ENCODE measurements around the gene DAP.
"Not testable (repeated sequence)": the region's sequence is repeated elsewhere in the genome, so short reads cannot be mapped to it uniquely, and the experiment has no call there.

The DAP gene

DNA sequence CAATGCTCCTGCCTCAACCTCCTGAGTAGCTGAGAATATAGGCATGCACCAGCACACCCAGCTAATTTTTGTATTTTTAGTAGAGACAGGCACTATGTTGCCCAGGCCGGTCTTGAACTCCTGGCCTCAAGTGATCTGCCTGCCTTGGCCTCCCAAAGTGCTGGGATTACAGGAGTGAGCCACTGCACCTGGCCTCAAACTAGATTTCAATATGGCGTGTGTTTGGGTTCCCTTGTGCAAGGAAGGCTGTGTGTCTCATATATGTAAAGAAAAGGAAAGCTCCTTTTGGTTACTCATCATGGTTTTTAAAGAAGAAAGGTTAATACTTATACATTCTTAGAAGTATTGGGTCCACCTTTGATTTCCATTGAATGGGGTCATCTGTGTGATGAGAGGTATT is 126.5 kb downstream of the DAP start:
- Histone ChIP-seq H3K27ac (ENCODE audit: low read depth, low read length) (no peak overlapping the region), H3K4me3 (ENCODE audit: low read length) (no peak overlapping the region), H3K27me3 (ENCODE audit: insufficient read depth, low read length) (no peaks in the 10 kb centered on the region), H3K9me3 (ENCODE audit: insufficient read depth, low read depth, low read length) (no peaks in the 10 kb centered on the region), H3K36me3 (ENCODE audit: insufficient read depth, low read length) (no peaks in the 10 kb centered on the region), H3K4me1 (ENCODE audit: insufficient read depth, low read length) (peaks cover 44% of the 10 kb centered on the region), H3K9ac (ENCODE audit: low read depth, low read length) (no peak overlapping the region)
- WGBS, result 93% methylated on average over 2 of the region's 2 CpGs

DNA sequence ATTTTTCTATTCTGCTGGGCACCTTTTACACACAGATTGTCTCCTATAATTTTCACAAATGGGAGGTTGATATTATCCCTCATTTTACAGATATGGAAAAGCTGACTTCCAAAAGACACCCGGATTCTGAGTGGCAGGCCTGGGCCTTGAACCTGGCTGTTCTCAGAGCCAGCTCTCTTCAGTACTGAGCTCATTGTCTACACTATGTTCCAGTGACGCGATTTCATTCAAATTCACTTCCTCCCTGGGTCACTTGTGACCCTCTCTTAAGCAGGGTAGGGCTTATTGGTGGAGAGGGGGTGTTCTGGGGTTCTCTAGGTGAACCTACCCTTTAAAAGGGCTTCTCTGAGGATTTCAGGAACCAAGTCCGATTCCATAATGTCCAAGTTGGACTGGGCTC is 127.0 kb downstream of the DAP start:
- Histone ChIP-seq H3K9me3 (ENCODE audit: insufficient read depth, low read depth, low read length) (no peaks in the 10 kb centered on the region), H3K9ac (ENCODE audit: low read depth, low read length) (no peak overlapping the region), H3K27me3 (ENCODE audit: insufficient read depth, low read length) (no peaks in the 10 kb centered on the region), H3K4me1 (ENCODE audit: insufficient read depth, low read length) (peaks cover 44% of the 10 kb centered on the region), H3K4me3 (ENCODE audit: low read length) (no peak overlapping the region), H3K27ac (ENCODE audit: low read depth, low read length) (no peak overlapping the region), H3K36me3 (ENCODE audit: insufficient read depth, low read length) (no peaks in the 10 kb centered on the region)
- WGBS, result 87% methylated on average over 4 of the region's 4 CpGs

DNA sequence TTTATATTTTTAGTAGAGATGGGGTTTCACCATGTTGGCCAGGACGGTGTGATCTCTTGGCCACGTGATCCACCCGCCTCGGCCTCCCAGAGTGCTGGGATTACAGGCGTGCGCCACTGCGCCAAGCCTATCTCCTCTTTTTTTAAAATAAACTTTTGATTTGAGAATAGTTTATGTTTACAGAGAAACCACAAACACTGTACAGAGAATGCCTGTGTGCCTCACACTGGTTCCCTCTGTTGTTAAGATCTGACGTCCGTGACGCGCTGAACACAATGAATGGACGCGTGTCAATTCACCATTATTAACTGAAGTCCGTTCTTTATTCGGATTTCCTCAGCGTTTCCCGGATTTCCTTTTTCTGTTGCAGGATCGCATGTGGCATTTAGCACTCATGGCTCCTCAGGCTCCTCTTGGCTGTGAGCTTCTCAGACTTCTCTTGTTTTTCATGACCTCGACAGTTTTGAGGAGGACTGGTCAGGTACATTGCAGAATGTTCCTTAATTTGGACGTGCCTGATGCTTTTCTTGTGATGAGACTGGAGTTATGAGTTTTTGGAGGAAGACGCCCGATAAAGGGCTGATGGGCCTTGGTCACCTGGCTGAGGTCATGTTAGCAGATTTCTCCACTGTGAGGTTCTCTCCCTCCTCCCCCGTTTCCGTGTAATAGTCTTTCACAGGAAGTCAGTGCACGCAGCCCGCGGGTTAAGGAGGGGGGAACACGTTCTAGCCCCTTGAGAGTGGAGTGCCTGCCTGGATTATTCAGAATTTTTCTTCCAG is 127.6 kb downstream of the DAP start:
- Histone ChIP-seq H3K4me1 (ENCODE audit: insufficient read depth, low read length) (peaks cover 44% of the 10 kb centered on the region), H3K27ac (ENCODE audit: low read depth, low read length) (no peak overlapping the region)

DNA sequence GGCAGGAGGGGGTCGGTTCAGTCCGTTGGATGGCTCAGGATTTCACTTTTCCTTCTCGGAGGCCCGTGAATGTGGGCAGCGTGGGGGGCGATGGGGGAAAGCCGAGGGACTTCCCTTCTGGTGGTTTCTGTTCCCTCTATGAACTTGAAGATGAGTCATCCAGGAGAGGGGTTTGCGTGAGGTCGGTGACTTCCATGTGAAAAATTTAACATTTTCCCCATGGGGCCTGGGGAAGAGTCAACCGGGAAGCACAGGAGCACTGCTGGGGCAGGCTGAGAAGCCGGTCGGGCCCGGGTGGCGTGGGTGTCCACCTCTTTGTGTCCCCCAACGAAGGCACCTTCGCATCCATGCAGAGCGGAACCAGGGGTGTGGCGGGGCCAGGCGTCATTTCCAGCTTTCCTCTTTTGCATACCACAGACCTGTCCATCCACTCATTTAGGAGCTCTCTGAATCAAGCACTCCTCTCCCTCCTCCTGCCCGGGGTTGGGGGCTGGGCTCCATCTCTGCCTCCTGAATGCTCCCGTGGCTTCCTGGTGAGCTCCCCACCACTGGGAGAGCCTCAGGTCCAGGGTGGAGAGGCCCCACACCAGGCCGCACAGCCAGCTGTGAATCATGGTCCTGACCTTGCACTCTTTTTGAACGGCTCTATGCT is 128.8 kb downstream of the DAP start:
- no peak overlapping the region; the same call in 1 of the 2 replicates for H3K27ac ChIP-seq (ENCODE audit: low read depth, low read length)
- no peak overlapping the region for H3K9ac ChIP-seq (ENCODE audit: low read depth, low read length)
- no peaks in the 10 kb centered on the region for H3K27me3 ChIP-seq (ENCODE audit: insufficient read depth, low read length)
- no peaks in the 10 kb centered on the region for H3K9me3 ChIP-seq (ENCODE audit: insufficient read depth, low read depth, low read length)
- peaks cover 40% of the 10 kb centered on the region for H3K4me1 ChIP-seq (ENCODE audit: insufficient read depth, low read length)
- H3K36me3 ChIP-seq (ENCODE audit: insufficient read depth, low read length), result no peaks in the 10 kb centered on the region
- H3K4me3 ChIP-seq (ENCODE audit: low read length), result no peak overlapping the region
- WGBS, result 62% methylated on average over 22 of the region's 23 CpGs

More for the DNA sequence above, 127.6 kb downstream of the DAP start:
- no peaks in the 10 kb centered on the region for H3K9me3 ChIP-seq (ENCODE audit: insufficient read depth, low read depth, low read length)
- H3K9ac ChIP-seq (ENCODE audit: low read depth, low read length), result no peak overlapping the region
- no peak overlapping the region for H3K4me3 ChIP-seq (ENCODE audit: low read length)
- no peaks in the 10 kb centered on the region for H3K36me3 ChIP-seq (ENCODE audit: insufficient read depth, low read length)
- WGBS, result 91% methylated on average over 25 of the region's 28 CpGs
- no peaks in the 10 kb centered on the region for H3K27me3 ChIP-seq (ENCODE audit: insufficient read depth, low read length)

DNA sequence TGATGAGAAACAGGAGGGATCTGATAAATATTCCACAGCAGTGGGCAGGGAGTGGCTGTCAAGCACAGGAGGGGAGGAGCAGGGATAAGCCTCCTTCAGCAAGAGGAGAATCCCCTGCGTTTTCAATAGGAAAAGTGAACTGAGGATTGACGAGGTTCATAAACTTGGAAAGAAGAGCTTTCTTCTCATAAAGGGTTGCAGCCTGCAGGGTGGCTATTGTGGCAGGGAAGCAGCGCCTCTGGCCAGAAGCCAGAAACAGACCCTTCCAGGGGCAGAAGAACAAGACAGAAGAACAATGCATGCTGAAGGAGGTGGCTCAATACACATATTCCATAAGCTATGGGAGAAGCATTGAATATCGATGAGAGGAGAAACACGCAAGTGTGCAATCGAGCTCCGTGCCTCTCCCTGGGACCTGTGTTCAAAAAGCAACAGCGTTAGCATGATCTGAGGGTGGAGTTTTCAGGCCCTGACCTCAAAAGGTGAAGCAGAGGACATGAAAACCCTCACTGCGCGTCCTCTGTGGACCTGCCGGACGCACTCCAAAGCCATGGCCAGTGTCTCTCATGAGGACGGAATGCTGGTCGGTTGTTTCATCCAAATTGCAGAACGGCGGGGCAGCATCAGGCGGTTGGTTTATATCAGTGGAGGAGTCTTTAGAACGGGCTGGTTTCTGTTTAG is 129.6 kb downstream of the DAP start:
- Histone ChIP-seq H3K4me3 (ENCODE audit: low read length) (no peak overlapping the region), H3K9me3 (ENCODE audit: insufficient read depth, low read depth, low read length) (no peaks in the 10 kb centered on the region), H3K4me1 (ENCODE audit: insufficient read depth, low read length) (peaks cover 38% of the 10 kb centered on the region), H3K36me3 (ENCODE audit: insufficient read depth, low read length) (no peaks in the 10 kb centered on the region), H3K27ac (ENCODE audit: low read depth, low read length) (no peak overlapping the region), H3K27me3 (ENCODE audit: insufficient read depth, low read length) (no peaks in the 10 kb centered on the region), H3K9ac (ENCODE audit: low read depth, low read length) (no peak overlapping the region)
- 83% methylated on average over 18 of the region's 18 CpGs for WGBS

DNA sequence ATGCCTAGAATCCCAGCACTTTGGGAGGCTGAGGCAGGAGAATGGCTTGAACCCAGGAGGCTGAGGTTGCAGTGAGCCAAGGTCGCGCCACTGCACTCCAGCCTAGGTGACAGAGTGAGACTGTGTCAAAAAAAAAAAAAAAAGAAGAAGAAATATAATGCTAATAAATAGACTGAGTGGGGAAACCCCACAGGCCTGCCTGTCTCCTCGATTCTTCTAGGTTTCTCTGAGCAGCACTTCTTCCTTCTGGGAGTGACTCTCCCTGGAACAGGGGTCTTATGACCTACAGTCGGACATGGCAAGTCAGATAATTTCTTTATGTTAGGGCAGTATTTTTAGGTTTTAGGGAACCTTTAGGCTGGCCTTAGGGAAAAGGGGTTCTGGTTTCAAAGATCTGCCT is 130.3 kb downstream of the DAP start:
- peaks cover 31% of the 10 kb centered on the region for H3K4me1 ChIP-seq (ENCODE audit: insufficient read depth, low read length)
- not testable (repeated sequence) for H3K4me3 ChIP-seq (ENCODE audit: low read length); H3K9me3 ChIP-seq (ENCODE audit: insufficient read depth, low read depth, low read length); H3K27ac ChIP-seq (ENCODE audit: low read depth, low read length); H3K36me3 ChIP-seq (ENCODE audit: insufficient read depth, low read length); H3K27me3 ChIP-seq (ENCODE audit: insufficient read depth, low read length); H3K9ac ChIP-seq (ENCODE audit: low read depth, low read length)
- 87% methylated on average over 4 of the region's 4 CpGs for WGBS

DNA sequence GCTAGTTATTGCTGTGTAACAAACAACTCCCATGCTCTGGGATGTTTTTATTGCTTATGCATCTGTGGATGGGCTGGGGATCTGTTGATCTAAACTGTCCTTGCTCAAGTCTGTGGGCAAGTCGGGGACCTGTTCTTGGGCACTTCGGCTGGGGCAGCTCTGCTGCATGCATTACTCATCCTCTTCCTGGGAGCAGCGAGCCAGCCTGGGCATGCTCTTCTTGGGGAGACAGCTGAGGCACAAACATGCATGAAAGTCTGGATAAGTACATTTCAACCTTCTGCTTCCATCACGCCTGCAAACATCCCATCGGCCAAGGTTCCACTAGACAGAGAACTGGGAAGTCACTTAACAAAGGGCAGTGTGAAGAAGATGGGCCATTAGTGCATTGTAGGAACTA is 130.9 kb downstream of the DAP start:
- 92% methylated on average over 5 of the region's 5 CpGs for WGBS
- H3K4me1 ChIP-seq (ENCODE audit: insufficient read depth, low read length), result peaks cover 25% of the 10 kb centered on the region
- H3K27ac ChIP-seq (ENCODE audit: low read depth, low read length), result no peak overlapping the region
- H3K9me3 ChIP-seq (ENCODE audit: insufficient read depth, low read depth, low read length), result no peaks in the 10 kb centered on the region
- no peaks in the 10 kb centered on the region for H3K27me3 ChIP-seq (ENCODE audit: insufficient read depth, low read length)
- H3K4me3 ChIP-seq (ENCODE audit: low read length), result no peak overlapping the region
- no peak overlapping the region for H3K9ac ChIP-seq (ENCODE audit: low read depth, low read length)
- no peaks in the 10 kb centered on the region for H3K36me3 ChIP-seq (ENCODE audit: insufficient read depth, low read length)

DNA sequence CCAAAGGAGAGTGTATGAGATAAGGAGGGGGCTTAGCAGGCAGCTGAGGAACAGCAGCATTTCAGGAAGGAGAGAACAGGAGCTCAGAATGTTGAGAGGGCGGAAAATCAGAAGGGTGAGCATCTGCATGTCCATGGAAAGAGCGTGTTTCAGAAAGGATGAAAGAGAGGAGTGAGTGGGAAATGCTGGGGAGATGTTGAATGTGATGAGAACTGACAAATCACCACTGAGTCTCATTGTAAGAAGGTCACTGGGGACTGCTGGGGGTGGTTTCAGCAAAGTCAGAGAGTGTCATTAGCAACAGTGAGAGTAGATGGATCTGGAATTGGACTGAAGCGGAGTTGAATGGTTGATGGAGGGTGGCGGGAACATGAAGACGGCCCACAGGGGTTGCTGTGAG is 131.4 kb downstream of the DAP start:
- Histone ChIP-seq H3K27me3 (ENCODE audit: insufficient read depth, low read length) (no peaks in the 10 kb centered on the region), H3K27ac (ENCODE audit: low read depth, low read length) (no peak overlapping the region), H3K9ac (ENCODE audit: low read depth, low read length) (no peak overlapping the region), H3K4me3 (ENCODE audit: low read length) (no peak overlapping the region), H3K9me3 (ENCODE audit: insufficient read depth, low read depth, low read length) (no peaks in the 10 kb centered on the region), H3K4me1 (ENCODE audit: insufficient read depth, low read length) (peaks cover 21% of the 10 kb centered on the region), H3K36me3 (ENCODE audit: insufficient read depth, low read length) (no peaks in the 10 kb centered on the region)
- 95% methylated on average over 5 of the region's 5 CpGs for WGBS
